Measurements from ENCODE around the gene HMOX2.

HMOX2 gene

GRCh38 chr16:4505356-4506147 lies 29.4 kb downstream of the HMOX2 start:
- peak; percentile 84 to 93 for DNase-seq

DNA sequence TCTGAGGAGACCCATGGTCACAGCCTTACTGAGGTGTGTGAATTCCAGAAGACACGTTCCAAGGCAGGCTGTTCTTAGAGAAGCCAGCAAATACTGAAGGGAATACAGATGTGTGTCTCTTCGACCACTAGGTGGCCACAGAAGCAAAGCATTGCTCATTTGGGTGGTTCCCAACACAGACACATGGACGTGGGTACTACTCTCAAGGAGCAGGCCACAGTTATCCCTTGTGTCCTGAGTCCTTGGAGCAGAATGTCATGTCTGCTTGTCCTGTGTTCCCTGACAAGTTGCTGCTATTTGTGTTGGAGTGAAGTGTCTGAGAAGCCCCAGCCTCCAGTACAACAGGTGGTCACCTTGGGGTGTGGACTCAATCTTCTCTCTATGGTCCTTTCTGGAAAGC lies 30.3 kb downstream of the HMOX2 start:
- DNase-seq: peak; percentile 77

DNA sequence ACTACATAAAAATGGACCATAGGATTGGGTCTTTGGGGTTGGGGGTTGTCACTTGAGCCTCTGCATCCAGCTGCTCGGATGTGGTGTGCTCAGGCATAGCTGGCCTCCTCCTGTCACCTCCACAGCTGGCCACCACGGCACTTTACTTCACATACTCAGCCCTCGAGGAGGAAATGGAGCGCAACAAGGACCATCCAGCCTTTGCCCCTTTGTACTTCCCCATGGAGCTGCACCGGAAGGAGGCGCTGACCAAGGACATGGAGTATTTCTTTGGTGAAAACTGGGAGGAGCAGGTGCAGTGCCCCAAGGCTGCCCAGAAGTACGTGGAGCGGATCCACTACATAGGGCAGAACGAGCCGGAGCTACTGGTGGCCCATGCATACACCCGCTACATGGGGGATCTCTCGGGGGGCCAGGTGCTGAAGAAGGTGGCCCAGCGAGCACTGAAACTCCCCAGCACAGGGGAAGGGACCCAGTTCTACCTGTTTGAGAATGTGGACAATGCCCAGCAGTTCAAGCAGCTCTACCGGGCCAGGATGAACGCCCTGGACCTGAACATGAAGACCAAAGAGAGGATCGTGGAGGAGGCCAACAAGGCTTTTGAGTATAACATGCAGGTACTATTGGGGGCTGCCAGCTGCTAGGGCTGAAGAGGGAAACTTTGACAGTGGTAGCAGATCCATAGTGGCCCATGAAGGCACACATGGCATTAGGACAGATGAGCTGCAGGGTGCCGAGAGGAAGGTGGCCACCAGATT lies 31.6 kb downstream of the HMOX2 start:
- DNase-seq: no peak

DNA sequence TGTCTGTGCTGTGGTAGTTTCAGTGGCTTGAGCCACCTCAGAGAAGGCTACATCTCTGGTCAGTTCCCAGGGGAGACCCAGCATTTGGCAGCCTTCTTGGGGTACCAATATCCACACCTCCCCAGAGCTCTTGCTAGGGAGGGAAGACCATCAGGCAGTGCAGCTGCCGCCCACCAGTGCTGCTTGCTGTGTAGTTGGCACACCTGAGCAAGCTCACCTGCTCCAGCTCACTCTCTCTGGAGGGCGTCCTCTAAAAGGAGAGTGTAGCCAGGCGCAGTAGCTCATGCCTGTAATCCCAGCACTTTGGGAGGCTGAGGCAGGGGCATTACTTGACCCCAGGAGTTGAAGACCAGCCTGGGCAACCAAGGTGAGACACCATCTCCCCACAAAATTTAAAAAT lies 32.6 kb downstream of the HMOX2 start:
- DNase-seq: no peak

GRCh38 chr16:4509420-4509819 lies 33.2 kb downstream of the HMOX2 start:
- DNase-seq: no peak

DNA sequence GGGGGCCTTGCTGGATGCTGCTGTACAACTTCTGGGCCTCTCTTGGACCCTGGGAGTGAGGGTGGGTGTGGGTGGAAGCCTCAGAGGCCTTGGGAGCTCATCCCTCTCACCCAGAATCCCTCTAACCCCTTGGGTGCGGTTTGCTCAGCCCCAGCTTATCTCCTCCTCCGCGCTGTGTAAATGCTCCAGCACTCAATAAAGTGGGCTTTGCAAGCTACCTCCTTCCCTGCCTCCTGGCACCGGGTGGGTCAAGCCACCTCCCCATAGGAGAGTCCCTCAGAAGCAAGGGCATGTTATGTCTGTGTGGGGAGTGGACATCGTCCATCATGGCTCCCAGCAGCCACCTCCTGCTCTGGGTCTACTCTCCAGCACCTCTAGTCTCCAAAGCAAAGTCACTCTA lies 33.9 kb downstream of the HMOX2 start:
- DNase-seq: no peak

DNA sequence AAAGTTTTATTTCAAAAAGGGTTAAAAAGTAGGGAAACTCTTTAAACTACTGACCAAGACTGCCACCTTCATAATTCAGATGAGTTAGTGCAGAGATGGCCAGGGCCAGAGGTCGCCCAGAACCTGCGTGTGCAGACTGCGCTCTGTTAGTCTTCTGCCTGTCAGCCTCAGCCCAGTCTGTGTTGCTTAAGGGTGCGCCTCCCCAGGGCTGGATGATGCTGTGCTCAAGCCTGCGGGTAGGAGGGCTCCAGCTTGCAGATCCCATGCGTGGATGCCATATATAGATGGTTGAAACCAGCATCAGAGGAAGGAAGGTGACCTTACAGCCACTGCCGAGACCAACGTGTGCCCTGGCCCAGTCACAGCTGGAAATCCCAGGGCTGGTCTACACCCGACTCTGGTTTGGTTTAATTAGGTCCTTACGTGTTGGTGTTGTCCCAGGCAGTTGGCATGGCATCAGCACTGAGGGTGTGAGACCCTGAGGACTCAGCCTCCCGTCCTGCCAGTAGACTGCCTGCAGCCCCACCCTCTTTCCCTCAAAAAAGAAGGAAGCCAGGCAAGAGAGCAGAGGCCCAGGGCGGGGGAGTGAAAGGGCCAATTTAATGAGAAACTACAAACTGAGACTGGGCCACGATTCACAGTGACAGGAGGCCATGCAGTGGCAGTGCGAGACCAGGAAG lies 34.7 kb downstream of the HMOX2 start:
- DNase-seq: peak in 1 of 2 donors; percentile 42

DNA sequence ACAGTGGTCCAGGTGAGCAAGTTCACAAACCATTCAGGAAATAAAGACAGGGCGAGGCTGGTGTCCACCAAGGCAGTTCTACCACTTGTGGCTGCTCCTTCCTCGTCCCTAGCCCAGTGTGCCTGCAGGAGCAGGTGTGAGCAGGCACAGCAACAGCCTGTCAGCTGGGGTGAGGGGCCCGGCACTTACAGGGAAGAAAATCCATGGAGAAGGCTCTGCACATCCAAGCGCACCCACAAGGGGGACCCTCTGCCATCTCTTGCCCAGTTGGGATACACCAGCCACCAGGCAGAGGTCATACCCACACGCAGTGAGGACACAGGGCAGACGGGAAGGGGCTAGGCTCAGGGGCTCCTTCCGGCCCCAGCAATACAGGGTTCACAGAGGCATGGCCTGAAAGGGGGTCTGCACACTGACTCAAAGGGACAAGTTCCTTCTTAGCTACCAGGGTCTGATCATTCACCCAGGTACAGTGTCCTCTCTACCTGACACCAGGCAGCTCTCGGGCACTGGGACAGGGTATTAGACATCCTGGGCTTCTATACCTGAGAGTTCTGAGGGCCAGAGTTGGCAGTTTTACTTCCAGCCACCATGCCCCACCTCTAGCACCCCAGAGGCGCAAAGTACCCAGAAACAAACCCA lies 35.4 kb downstream of the HMOX2 start:
- peak in 1 of 2 donors; percentile 30 for DNase-seq

DNA sequence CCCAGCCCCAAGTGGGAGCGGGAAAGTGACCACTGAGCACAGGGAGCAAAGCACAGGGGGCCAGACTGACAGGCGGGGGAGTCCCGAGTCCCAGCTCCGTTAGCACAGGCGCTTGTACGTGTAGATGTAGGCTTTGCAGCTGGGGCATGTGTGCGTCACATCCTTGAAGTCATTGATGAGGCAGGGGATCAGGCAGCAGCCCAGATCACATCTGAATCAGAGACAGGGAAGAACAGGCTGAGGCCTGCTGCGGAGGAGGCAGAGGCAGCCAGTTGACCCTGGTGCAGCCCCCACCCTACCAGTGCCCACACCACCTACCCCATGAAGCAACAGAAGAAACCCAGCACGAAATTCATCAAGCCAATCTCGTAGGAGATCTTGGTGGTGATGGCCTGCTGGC lies 36.3 kb downstream of the HMOX2 start:
- no peak for DNase-seq

DNA sequence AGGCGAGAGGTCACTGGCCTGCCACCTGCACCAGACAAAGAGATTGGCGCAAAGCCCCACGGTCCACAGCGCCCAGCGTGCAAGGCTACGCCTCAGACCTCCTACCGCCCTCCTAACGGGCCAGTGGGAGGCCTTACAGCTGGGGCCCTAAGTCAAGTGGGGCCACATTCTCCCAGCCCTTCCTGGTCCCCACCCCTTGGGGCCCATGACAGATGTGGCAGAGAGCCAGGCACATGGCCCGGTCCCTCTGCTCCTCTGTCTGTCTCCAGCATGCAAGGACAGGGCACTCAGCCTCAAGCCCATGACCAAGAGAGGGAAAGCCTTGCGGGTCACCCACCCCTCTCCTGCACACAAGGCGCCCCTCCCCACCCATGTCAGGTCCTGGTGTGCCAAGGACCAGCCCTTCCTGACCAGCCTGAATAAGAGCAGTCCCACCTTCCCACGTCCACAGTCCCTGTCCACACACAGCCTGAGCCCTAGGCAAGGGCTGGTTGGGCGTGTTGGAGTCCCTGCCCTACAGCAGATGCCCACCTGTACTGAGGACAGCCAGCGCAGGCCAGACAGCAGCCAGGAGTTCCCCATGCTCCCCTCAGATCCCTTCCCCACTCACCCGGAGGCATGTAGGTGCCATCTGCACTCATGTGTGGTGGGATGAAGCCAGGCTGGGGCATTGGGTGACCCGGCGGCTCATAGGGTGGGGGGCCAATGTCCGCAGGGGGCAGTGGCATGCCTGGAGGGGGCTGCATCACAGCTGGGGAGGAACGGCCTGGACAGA lies 37.1 kb downstream of the HMOX2 start:
- no peak for DNase-seq

DNA sequence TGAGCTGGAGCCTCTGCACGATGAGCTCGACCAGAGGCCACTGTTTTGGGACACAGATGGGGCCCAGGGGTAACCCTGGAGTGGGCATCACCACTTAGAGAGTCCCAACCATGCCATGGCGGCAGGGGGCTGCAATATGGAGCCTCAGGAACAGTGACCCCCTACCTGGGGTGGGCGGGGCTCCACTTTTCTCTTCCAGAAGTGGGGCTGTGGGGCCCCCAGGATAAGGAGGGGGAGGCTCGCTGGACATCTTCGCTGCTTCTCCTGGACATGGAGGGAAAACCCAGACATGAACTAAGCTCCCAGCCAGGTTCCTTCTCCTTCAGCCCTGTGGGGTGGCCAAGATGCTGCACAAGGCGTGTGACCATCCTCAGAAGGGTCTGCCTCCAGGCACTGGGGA lies 37.7 kb downstream of the HMOX2 start:
- no peak for DNase-seq

GRCh38 chr16:4514606-4515005 lies 38.4 kb downstream of the HMOX2 start:
- no peak for DNase-seq

- peak; percentile 30 to 55 for DNase-seq
Measured at GRCh38 chr16:4515611-4516233, 39.5 kb downstream of the HMOX2 start.

GRCh38 chr16:4517812-4518680 lies 41.8 kb downstream of the HMOX2 start:
- no peak for DNase-seq

DNA sequence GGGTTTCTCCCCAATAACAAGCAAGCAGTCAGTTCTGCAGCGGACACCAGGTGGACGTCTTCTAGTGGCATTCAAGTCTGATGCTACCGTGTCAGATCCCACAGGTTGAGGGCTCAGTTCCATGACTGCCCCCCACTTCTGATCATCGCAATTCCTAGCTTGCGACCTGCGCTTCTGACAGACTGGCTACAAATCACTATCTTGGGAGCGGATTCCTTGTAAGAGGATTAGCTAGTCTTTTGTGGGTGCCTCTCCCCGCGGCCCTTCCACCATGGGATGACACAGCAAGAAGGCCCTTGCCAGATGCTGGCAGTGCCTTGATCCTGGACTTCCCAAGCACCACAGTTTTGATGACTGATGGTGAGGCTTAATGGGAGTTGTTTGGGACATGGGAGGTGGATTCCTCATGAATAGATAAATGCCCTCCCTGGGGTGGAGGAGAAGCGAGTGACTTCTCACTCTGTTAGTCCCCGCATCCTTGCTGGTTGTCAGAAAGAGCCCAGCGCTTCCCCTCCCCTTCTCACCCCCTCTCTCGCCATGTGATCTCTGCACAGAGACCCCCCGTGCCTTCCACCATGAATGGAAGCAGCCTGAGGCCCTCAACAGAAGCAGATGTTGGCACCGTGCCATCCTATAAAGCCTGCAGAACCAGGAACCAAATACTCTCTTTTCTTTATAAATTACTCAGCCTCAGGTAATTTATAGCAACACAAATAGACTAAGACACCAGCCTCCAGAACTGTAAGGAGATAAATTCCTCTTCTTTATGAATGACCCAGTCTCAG lies 43.3 kb downstream of the HMOX2 start:
- no peak for DNase-seq

GRCh38 chr16:4520913-4521312 lies 44.7 kb downstream of the HMOX2 start:
- DNase-seq: no peak

DNA sequence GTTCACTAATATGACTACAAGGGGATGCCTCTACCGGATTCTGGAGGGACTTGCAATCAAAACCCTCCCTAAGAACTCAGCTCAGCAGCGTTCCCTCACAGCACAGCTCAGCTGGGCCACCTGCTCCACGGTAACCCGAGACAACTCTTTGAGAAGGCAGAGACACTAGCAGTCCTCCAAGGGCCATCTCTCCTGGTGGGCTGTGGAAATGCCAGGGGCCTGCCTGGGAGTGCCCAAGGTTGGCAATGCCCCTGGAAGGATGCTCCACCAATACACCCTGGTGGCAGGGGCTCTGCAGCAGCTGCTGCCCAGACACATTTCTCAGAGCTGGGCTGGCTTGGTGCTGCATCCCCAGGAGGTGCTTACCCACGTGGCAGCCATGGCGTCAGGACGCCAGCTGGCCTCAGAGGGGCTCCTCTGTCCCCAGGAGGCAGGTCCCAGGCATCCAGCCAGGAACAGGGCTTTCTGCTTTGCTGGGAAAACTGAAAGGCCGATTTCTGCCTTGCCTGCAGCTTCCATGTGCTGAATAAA lies 45.9 kb downstream of the HMOX2 start:
- no peak for DNase-seq

GRCh38 chr16:4523686-4524085 lies 47.5 kb downstream of the HMOX2 start:
- DNase-seq: no peak

DNA sequence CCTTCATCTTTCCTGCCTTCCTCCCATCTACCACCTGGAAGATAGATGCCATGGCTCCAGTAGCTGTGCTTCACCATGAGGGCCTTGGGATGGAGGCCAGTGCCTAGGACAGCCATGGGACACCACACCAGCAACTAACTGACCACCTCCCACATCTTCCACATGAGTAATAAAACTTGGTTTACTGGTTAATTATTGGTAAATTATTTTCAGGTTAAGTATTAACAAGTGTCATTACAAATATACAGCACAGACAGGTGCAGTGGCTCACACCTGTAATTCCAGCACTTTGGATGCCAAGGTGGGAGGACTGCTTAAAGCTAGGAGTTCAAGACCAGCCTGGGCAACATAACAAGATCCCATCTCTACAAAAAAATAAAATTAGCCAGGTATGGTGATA lies 48.4 kb downstream of the HMOX2 start:
- DNase-seq: no peak

DNA sequence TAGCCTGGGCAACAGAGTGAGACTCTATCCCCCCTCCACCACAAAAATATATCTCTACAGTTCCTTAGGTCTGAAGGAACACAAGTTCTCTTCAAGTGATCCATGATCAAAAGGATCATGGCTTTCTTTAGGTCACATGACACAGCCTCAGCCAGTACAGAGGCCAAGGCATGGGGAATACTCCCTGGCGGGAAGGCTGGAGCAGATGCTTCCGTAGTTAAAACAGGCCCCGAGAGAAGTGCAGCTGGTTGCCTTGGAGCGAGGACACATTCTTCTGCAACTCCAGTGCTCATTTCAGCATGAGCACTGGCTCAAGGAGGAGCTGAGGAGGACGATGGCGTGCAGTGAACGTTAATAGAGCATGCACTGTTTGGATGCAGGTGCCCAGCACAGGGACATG lies 48.9 kb downstream of the HMOX2 start:
- no peak for DNase-seq

Measured in CD4-positive, alpha-beta T cell treated with Interleukin-1 beta for 1 hour (primary cell).